RPMI7951 (cell line): Measurements from ENCODE around the gene CAV1. TPM values are rescaled to one million over a fixed set of nuclear protein-coding genes. Genes with fewer than 3 reads are reported as not detected.

Experiments
- DNase-seq: peaks from one replicate; pipeline ENCODE4 v3.0.0-alpha.2; 2012; ENCODE audit warnings: low read depth
- total RNA-seq: library from RNA; depleted of rRNA; stranded (reverse); fragments of >200 nt; shearing (Covaris generic); gene quantifications from 2 replicates; pipeline ENCODE4 v1.2.3, GENCODE V29; 2014

Gene CAV1
- total RNA-seq, 1 experiment from 2014 or later = 313 TPM

- no peak for DNase-seq
Measured at GRCh38 chr7:116530107-116530820, 5.4 kb downstream of the CAV1 start.

GRCh38 chr7:116532102-116532688 lies 7.4 kb downstream of the CAV1 start:
- no peak for DNase-seq

DNA sequence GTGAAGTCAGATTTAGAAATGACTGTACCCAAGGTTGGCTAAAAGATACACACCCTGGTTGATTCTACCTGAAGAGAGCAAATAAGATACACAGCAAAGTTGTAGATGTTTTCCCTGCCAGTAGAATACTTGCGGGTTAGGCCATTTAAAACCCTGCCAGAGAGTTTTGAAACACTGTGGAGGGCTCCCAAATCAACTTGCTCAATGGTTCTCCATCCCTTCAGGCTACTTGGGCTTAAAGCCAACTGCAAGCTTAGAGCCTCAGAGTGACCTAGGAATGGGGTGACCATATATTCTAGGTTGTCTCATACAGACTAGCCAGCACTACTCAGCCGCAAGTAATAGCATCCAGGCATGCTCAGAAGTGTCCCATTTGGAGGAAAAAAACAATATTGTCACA lies 10.0 kb downstream of the CAV1 start:
- peak; percentile 94 for DNase-seq

DNA sequence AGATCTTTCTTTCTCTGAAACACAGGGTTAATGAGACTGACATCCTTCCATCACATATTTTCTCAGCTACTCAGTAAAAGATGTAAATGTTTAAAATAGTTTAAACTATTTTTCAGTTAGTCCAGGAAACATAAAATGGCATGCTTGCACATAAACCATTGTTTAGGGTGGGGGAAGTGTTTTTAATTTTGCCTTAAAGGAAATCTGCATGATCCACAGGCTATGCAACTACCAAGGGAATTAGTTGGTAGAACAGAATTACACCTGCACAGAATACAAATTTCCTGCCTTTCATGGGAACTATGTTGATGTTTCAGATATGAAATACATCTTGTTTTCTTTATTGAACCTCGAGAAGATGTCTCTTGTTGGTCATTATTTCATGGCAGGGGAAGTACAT lies 10.6 kb downstream of the CAV1 start:
- no peak for DNase-seq

GRCh38 chr7:116538138-116538537 lies 13.3 kb downstream of the CAV1 start:
- DNase-seq = no peak

DNA sequence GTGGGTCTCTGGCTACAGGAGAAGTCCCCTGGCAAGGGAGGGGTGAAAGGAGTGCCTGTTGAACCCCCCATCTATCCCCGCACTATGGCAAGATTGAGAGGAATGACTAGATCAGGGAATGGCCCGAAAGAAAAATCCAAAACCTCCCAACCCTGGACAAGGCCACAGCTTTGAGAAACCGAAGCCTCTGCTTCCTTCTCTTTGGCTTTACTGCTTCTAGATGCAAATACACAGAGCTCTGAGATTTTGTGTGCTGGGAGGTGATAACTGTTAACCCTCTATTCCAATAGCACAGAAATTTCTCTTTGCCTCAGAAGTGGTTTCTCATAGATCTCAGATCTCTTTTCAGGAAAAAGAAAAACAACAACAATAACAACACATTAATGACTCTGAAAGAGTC lies 15.0 kb downstream of the CAV1 start:
- no peak for DNase-seq

DNA sequence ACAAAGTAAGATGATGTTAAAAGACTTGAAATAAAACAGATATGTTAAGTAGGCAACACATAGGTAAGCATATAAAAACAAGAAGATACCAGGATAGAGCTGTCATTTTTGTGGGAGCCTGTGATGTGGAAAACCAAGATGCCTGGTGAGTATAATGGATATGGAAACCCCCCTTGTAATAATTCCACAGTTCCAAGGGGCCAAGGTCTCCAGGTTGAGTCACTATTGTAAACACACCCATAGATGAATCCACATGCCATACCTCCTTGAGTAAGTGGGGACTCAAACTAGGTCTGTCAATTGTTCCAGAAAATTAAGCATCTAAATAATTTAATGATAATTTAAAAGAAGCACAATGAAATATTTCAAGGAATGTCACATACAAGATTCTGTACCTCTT lies 15.9 kb downstream of the CAV1 start:
- no peak for DNase-seq

GRCh38 chr7:116541951-116542350 lies 17.1 kb downstream of the CAV1 start:
- DNase-seq = no peak

GRCh38 chr7:116542618-116543017 lies 17.8 kb downstream of the CAV1 start:
- DNase-seq = no peak

GRCh38 chr7:116543664-116544063 lies 18.8 kb downstream of the CAV1 start:
- peak; percentile 56 for DNase-seq

- no peak for DNase-seq
Measured at GRCh38 chr7:116544487-116544886, 19.7 kb downstream of the CAV1 start.

DNA sequence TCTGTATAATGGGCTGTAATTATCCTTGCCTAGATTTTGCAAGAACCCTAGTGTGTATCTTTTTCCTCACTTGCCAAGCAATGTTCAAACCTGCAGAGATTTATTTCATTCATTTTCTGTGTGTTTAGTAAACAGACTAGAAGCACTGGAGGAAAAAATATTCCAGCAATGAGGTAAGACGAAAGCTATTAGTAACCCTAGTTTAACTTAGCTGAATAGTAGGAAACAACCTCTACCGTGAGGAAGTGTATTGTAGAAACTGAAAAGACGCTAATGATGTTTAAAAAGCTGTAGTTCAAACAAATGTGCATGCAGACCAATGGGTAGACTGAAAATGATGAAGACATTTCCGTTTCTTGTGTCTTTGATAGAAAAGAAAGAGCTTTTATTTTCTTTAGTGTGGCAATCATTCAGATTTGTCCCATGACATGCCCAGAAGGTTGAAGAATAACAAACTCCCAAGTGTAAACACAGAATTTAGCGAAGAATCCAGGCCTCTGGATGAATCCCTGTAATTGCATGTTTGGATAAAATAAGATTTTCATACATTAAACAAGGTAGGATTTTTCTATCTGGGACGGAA lies 20.7 kb downstream of the CAV1 start:
- no peak for DNase-seq

DNA sequence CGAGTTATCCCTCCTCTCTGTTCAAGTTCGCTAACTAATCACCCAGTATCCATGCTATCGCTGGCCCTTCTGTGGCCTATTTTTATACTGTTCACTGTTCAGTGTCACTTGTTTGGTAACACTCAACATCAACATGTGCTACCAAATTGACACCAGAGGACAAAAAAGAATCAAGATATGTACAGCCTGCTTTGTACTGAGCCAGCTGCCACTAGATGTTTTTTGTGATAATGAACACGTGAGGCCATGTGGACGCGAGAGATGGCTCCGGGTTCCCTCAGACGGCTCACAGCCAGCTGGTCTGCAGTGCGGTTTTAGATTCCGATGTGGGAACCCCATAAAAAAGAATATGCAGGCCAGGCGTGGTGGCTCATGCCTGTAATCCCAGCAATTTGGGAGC lies 21.2 kb downstream of the CAV1 start:
- DNase-seq = peak; percentile 90

DNA sequence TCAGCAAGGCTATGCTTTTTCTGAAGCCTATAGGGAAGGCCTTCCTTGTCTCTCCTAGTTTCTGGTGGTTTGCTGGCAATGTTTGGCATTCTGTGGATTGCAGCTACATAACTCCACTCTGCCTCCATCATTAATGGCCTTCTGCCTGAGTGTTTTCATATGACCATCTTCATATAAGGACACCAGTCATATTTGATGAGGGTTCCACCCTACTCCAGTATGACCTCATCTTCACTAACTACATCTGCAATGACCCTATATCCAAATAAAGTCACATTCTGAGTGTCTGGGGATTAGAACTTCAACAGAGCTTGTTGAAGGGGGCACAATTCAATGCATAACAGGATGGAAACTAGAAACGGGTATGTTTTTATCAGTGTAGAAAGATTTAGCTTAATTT lies 22.1 kb downstream of the CAV1 start:
- no peak for DNase-seq

DNA sequence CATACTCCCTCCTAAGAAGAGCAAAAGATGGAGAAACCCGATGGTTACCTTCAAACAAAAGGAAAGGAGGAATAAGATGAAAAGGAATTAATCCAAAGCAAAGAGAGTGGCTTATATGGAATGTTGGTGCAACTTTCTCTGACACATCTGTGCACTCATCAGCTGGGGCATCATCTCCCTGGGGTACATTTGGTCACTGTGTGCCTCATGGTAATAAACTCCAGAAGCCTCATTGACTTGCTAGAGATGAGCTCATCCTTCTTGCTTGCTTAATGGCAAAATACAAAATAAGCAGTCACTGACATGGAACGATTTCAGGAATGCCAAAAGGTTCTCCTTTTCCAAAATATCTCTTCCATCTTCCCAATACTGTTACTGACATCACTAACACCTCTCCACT lies 22.5 kb downstream of the CAV1 start:
- DNase-seq = peak; percentile 79

GRCh38 chr7:116548506-116548905 lies 23.7 kb downstream of the CAV1 start:
- no peak for DNase-seq

DNA sequence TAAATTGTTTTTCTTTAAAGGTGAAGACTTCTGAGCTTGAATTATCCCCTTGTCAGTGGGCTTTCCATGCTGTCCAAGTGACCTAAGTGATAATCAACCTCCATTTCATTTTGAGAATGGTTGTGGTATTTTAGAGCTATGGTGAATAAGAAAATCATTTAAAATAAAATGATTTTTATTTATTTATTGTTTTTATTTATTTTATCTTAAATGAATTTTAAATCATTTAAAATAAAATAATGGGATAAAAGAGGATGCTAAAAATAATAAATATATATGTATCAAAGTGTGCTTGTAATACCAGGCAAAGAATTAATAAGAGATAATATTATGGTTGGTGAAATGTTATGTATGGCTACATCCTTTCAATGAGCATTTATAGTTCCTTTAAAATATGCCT lies 24.5 kb downstream of the CAV1 start:
- DNase-seq = no peak

GRCh38 chr7:116551692-116552091 lies 26.9 kb downstream of the CAV1 start:
- DNase-seq = no peak

- peak; percentile 83 for DNase-seq
Measured at GRCh38 chr7:116552602-116553001, 27.8 kb downstream of the CAV1 start.

DNA sequence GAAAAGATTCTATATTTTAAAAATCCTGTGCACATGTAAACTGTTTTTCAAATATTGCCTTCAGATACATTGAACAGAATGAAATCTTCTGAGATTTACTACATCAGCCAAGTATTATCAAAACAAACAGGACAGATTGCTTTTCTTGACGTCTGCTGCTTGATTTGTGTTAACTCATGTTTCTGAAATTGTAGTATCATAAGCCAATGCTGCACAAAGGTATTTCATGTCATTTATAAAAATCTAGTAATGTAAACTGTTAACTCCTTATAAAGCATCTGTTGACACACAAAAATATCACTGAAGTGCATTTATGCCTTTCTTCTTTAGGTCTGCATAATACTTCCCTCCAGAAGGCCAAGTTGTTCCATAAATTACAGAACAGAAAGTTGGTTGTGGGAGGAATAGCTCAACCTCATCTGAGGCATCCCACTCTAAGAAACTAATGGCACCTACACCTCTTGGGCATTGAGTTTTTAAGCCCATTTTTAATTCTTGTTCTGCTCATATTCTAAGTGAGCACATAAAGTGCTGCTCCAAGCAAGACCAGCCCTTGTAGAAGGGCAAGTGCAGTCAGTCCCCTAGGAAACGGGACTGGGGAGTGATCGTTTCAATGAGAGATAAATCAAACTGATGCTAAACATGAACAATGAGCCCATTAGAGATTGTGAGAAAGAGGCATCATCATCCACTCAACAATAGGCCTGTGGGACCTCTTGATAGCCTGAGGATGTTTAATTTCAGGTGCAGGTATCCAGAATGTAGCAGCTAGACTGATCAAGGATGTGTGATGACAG lies 28.5 kb downstream of the CAV1 start:
- DNase-seq = no peak

DNA sequence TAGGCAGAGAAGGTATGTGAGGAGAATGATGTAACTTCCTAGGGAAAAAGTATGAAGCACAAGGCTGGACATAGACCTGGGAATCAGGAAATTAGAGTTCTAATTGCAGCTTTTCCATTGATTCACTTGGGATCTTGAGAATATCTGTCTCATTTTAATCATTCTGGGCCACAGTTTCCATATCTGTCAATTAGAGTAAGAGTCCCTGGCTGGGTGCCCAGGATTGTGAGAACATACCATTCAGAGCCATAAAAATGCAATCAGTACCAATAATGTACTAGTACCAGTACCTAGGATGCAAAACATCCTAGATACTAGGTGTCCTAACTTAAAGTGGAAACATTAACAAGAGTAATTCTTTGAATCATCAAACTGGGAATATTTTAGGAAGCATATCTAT lies 29.6 kb downstream of the CAV1 start:
- no peak for DNase-seq

DNA sequence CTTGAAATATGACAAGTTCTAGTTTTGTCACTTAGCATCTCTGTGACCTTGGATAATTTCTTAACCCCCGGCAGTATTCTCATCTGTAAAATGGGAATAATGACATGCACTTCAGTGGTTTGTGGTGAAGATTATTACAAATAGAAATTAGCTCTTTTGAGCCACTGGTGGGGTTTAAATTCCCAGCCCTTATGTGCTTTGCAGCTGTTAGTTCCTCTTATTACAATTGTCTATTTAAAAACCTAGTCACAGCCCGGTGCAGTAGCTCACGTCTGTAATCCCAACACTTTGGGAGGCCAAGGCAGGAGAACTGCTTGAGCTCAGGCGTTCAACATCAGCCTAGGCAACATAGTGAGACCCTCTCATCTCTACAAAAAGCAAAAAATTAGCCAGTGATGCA lies 30.1 kb downstream of the CAV1 start:
- no peak for DNase-seq
